C1 segment of cervical spinal cord (tissue), 14 donors: ENCODE data around the gene MYOZ3.
A peak's percentile ranks its signal among the peaks of the same experiment; 100 is the strongest.

Source experiments
- DNase-seq, 14 donors: peaks; one replicate each; lab custom pipeline; 2025; lab: John Stamatoyannopoulos, UW

The MYOZ3 gene

GRCh38 chr5:150700594-150701377 lies 39.7 kb downstream of the MYOZ3 start, which contains the start of gene RBM22:
RBM22 (minus strand) TSS chr5:150701062; CDS start chr5:150700985, 77 bp downstream.
- DNase-seq: peak; percentile 51 to 96 (median 88)

- no peak for DNase-seq
These were observed 42.7 kb downstream of the MYOZ3 start for GRCh38 chr5:150703762-150704161.

GRCh38 chr5:150706776-150707390 lies 45.8 kb downstream of the MYOZ3 start:
- DNase-seq: no peak

- DNase-seq: no peak
These were observed 49.1 kb downstream of the MYOZ3 start for GRCh38 chr5:150710165-150710564.

GRCh38 chr5:150723845-150724244 lies 62.8 kb downstream of the MYOZ3 start:
- no peak for DNase-seq
